Non-pigmented ciliary epithelial cell (primary cell): ENCODE measurements around the gene MYH10.
"Not testable (repeated sequence)": the region's sequence is repeated elsewhere in the genome, so short reads cannot be mapped to it uniquely, and the experiment has no call there.

ENCODE experiments used
- DNase-seq: peaks from one replicate; pipeline ENCODE4 v3.0.0-alpha.2; 2010; ENCODE audit warnings: low read depth

MYH10 gene

GRCh38 chr17:8556074-8556473 is 74.5 kb downstream of the MYH10 start:
- DNase-seq, result no peak

- no peak for DNase-seq
Observed at GRCh38 chr17:8555062-8555461, 75.5 kb downstream of the MYH10 start.

DNA sequence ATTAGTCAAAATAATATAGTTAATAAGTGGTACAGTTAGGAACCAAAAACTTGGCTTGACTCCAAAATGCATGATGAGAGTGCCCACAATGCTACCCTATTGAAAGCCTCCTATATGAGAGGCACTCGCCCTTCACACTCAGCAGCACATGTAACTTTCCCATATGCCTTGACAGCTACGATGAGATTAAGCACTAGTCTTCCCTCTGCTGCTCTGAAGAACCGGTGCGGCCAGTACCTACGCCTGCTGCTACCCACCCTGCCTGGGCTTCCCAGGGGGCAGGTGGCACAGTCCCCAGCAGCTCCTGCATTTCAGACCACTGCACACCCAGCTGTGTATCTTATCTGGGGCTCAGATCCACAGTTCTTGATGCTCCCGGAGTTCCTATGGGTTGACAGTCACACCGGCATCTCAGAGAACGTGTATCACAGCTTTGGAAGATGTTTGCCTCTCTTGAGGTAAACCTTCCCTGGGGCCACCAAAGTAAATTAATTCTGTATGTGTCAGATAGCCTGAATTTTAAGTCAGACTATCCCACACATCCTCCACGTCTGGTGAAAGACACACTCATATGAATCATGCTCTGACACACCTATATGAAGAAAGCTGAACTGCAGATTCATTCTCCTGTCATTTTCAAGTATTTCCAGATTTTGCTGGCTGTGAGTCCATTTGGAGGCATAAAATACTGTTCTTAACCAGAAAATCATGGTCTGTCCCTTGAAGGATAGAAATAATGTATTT is 77.8 kb downstream of the MYH10 start:
- DNase-seq, result no peak

- DNase-seq, result no peak
Observed at GRCh38 chr17:8542599-8543502, 87.7 kb downstream of the MYH10 start.

DNA sequence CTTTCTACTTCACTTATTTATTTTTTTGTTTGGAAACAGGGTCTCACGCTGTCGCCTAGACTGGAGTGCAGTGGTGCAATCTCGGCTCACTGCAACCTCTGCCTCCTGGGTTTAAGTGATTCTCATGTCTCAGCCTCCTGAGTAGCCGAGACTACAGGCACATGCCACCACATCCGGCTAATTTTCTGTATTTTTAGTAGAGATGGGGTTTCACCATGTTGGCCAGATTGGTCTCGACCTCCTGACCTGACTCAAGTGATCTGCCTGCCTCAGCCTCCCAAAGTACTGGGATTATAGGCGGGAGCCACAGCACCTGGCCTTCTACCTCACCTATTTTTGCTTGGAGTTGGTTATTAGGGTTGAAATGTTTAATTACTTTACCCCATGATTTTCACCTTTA is 90.5 kb downstream of the MYH10 start:
- DNase-seq, result not testable (repeated sequence)

- DNase-seq, result no peak
Observed at GRCh38 chr17:8537734-8538133, 92.8 kb downstream of the MYH10 start.

- no peak for DNase-seq
Observed at GRCh38 chr17:8534498-8535188, 95.9 kb downstream of the MYH10 start.

GRCh38 chr17:8532021-8532420 is 98.5 kb downstream of the MYH10 start:
- DNase-seq, result no peak

DNA sequence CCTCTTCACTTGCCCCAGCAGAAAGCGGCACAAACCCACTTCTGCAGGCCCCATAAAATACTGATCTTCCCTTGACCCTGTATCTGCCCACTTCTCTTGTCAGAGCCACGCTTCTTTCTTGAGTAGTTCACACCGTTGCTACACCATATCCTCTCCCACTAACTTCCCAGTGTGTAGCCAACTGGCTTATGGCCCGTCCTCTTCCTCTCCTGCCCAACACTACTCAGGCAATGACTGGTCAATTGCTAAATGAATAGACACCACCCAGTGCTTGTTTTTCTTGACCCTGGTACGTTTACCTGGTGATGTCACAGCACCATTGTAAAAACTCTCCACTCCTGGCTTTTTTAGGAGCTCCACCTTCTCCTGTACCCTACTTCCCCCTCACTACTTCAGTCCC is 107.9 kb downstream of the MYH10 start:
- DNase-seq, result no peak

GRCh38 chr17:8520981-8521380 is 109.5 kb downstream of the MYH10 start:
- DNase-seq, result no peak

GRCh38 chr17:8518850-8519249 is 111.7 kb downstream of the MYH10 start:
- DNase-seq, result no peak

- DNase-seq, result no peak
Observed at GRCh38 chr17:8518326-8518725, 112.2 kb downstream of the MYH10 start.

- DNase-seq, result no peak
Observed at GRCh38 chr17:8514801-8515200, 115.7 kb downstream of the MYH10 start.

GRCh38 chr17:8506145-8506544 is 124.4 kb downstream of the MYH10 start:
- DNase-seq, result no peak

DNA sequence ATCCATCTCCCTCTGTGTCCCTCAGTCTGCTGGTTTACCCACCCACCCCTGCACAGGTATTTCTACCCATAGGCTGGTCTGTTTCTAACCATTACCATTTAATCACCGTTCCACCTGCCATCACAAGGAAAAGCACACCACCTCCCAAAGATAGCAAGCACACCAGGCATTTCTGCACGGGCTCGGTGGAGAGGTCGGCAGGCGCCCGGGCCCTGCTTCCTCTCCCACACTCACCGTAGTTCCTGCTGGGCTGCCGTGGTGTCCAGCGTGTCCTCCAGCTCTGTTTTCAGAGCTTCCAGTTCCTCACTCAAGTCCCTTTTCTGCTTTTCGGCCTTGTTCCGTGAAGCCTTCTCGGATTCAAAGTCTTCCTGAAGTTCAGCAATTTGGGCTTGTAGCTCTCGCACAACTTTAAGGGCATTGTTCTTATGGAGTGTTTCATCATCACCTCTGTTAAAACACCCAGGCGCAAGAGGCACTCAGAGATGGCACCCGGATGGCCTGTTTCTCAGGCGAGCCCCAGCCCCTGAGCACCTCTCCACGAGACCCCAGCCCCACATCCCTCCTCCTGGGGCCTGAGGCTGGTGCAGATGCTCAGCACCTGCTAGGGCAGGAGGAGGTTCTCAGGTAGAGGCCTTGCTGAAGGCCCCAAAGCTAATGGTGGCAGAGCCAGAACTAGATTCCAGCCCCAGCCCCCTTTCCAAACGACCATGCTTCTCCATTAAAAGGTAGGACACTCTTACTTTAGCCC is 125.9 kb downstream of the MYH10 start:
- DNase-seq, result no peak

DNA sequence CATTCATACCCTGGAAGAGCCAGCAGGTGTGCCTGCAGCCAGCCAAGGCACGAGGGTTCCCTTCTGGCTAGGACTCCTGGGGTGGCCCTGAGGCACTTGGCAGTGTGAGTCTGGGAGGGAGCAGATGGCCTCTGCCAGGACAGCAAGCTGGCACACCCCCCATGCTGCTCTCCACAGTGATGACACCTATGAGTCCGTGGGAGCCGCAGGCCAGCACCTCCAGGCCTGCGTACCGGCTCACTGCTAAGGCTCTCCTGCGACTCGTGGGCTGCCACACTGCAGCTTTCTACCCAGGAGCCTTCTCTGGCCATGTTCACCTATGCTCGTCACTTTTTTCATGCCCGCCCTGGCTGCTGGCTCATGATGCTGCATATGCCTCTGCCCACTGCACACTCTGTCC is 126.7 kb downstream of the MYH10 start:
- DNase-seq, result no peak

- no peak for DNase-seq
Observed at GRCh38 chr17:8503368-8503767, 127.2 kb downstream of the MYH10 start.

DNA sequence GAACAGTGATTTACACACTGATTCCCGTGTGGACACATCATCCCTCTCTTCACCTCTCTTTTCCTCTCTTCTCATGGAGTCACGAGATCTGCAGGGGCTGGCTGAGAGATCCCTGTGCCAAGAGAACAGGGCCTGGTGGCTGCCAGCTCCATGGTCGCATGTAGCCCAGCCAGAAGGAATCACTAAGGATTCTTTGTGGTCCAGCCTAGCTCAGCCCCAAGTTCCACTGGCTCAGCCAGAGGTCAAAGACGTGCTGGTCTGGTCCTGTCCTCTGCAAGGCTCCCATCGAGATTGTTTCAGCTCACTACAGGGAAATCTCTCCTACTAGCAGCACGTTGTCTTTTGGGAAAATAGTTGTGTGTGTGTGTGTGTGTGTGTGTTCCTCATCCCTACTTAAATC is 128.4 kb downstream of the MYH10 start:
- no peak for DNase-seq

DNA sequence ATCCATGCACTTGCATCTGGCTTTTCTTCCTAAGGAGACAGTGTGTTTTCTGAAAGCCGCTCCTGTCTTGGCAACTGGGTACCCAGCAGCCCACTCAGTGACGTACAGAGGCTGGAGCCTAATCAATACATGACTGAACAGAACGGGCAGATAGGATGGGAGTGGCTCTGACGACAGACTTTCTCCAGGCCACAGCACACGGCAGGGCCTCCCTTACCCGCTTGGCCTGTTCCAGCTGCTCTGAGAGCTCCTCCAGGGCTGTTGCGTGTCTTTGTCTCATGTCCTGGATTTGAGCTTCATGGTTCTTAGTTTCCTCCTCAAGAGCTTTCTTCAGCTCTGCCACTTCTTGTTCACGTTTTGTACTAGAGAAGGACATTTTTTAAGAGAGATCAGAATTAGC is 129.9 kb downstream of the MYH10 start:
- DNase-seq, result no peak

DNA sequence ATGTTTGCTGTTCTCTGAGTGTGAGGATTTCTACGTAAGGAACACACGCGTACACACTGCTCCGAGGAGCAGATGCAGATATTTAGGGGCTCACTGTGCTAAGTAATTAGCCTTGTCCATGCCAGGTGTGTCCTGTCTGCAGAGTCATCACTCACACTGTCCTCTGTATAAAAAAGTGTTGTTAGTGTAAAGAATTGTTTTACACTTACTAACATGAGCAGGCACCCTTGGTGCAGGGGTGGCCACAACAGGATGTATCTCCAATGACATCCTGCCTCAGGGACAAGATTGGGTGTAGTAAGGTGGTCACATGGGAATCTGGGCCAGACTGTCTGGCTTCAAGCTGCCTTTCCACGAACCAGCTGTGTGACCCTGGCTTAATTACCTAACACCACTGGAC is 130.9 kb downstream of the MYH10 start:
- DNase-seq, result no peak

DNA sequence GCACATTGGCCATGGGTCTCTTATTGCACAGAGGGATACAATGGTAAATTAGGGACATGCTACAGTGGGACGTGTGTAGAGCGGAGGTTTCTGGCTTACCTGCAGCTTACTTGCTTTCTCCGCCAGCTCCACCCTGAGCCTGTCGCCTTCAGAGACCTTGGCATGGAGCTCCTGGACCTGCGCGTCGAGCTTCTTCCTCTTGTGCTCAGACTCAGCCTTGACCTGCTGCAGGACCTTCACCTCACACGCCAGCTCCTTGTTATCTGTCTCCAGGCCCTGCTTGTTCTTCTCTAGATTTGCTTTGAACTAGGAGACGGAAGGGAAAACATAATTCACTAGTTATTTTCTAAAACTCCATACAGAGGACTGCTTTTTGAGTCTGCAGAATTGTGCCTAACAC is 131.4 kb downstream of the MYH10 start:
- no peak for DNase-seq

DNA sequence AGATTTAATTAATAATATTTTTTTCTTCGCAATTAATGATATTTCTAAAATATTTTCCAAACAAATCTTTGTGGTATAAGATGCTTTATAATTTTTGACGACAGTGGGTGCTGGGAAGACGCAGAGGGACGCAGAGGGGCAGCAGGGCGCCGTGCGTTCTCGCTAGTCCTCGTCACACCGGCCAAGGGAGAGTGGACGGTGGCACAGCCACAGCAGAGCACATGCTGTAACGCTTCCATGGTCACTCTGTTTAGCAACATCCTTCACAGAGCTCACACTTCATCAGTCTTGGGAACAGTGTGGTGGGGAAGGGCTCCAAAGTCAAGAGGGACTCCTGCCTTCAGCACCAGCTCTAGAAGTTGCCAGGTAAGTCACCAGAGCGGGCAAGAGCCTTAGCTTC is 134.4 kb downstream of the MYH10 start:
- no peak for DNase-seq
